ENCODE measurements around the gene SLIT3.

The SLIT3 gene

GRCh38 chr5:169325273-169325672 is 24.3 kb upstream of the SLIT3 start (continued):
- no peak for TF ChIP-seq ZNF280D (tag by site-specific recombination; IDR thresholded peaks at IDR 0.05)

- H3K27ac ChIP-seq (ENCODE audit: extremely low read depth, low read depth, low read length), result no peak overlapping the region
- POLR2A ChIA-PET, result no interaction called here
Measured at GRCh38 chr5:169318556-169318955, 17.6 kb upstream of the SLIT3 start.

GRCh38 chr5:169307646-169308045 is 6.7 kb upstream of the SLIT3 start:
- ChIA-PET POLR2A (no interaction called here), CTCF (interaction anchor here (0.6 to 0.9 kb wide), 3 partner anchors 22 to 822 kb away, joined by 3 to 4 read pairs (median 4); partner anchors contain the start of gene RARS1)
- Histone ChIP-seq H3K4me3 (ENCODE audit: low read depth, low read length) (no peak overlapping the region), H3K27ac (ENCODE audit: extremely low read depth, low read depth, low read length) (no peak overlapping the region), H3K4me1 (ENCODE audit: control insufficient read depth, insufficient read depth, low read length) (no peaks in the 10 kb centered on the region), H3K9me3 (ENCODE audit: control insufficient read depth, insufficient read depth, low read depth, low read length) (no peaks in the 10 kb centered on the region; the same call in 1 of the 2 replicates), H3K36me3 (ENCODE audit: control insufficient read depth in 2 of 2, insufficient read depth in 1 of 2, low read length in 2 of 2) (no peaks in the 10 kb centered on the region)
- TF ChIP-seq ZNF530 (tag by site-specific recombination; IDR thresholded peaks at IDR 0.05; ENCODE audit: low read depth), result no peak
- no peak for TF ChIP-seq ZXDB (tag by site-specific recombination; IDR thresholded peaks at IDR 0.05)
- TF ChIP-seq ZBTB26 (tag by site-specific recombination; optimal IDR thresholded peaks at IDR 0.05), result no peak
- no peak for TF ChIP-seq ZNF600 (tag by site-specific recombination; IDR thresholded peaks at IDR 0.05)
- no peak for TF ChIP-seq ZFP3 (tag by site-specific recombination; IDR thresholded peaks at IDR 0.05; ENCODE audit: low read depth)
- no peak for TF ChIP-seq ZNF664 (tag by site-specific recombination; IDR thresholded peaks at IDR 0.05)
- no peak for TF ChIP-seq ZBTB6 (tag by site-specific recombination; IDR thresholded peaks at IDR 0.05)
- no peak for TF ChIP-seq ZNF704 (tag by site-specific recombination; IDR thresholded peaks at IDR 0.05)
- TF ChIP-seq ZNF768 (tag by site-specific recombination; IDR thresholded peaks at IDR 0.05), result no peak
- no peak for TF ChIP-seq MYNN (tag by site-specific recombination; IDR thresholded peaks at IDR 0.05; ENCODE audit: borderline replicate concordance)
- TF ChIP-seq PRDM10 (tag by site-specific recombination; IDR thresholded peaks at IDR 0.05), result no peak
- TF ChIP-seq ZNF26 (tag by site-specific recombination; IDR thresholded peaks at IDR 0.05), result no peak
- TF ChIP-seq ZNF280D (tag by site-specific recombination; IDR thresholded peaks at IDR 0.05), result no peak
- TF ChIP-seq ZNF174 (tag by site-specific recombination; IDR thresholded peaks at IDR 0.05), result no peak
- TF ChIP-seq MEIS1 (CRISPR knock-in tag; IDR thresholded peaks at IDR 0.05; ENCODE audit: borderline replicate concordance), result no peak

More at GRCh38 chr5:169318556-169318955, 17.6 kb upstream of the SLIT3 start:
- TF ChIP-seq ZNF791 (tag by site-specific recombination; IDR thresholded peaks at IDR 0.05) (no peak), ZNF629 (tag by site-specific recombination; IDR thresholded peaks at IDR 0.05) (no peak), ZNF549 (tag by site-specific recombination; IDR thresholded peaks at IDR 0.05) (no peak), ZNF48 (tag by site-specific recombination; IDR thresholded peaks at IDR 0.05) (no peak), ZBTB17 (tag by site-specific recombination; IDR thresholded peaks at IDR 0.05) (no peak)
- no peaks in the 10 kb centered on the region for H3K9me3 ChIP-seq (ENCODE audit: control insufficient read depth, insufficient read depth, low read depth, low read length)
- H3K4me1 ChIP-seq (ENCODE audit: control insufficient read depth, insufficient read depth, low read length), result no peaks in the 10 kb centered on the region
- no peaks in the 10 kb centered on the region for H3K36me3 ChIP-seq (ENCODE audit: control insufficient read depth in 2 of 2, insufficient read depth in 1 of 2, low read length in 2 of 2)
- no peak overlapping the region for H3K4me3 ChIP-seq (ENCODE audit: low read depth, low read length)
- CTCF ChIA-PET, result interaction anchor here (0.7 kb wide), 1 partner anchor 622 kb away, joined by 4 read pairs; no protein-coding TSS in a partner anchor
